T-cell (primary cell): ENCODE measurements around the gene CST11. TPM values are rescaled to one million over a fixed set of nuclear protein-coding genes. Genes with fewer than 3 reads are reported as not detected.

Experiments
- ATAC-seq, 4 experiments: fragments of 200-7000 bp in 3 of 4; fragments of 150-1000 bp in 1 of 4; cut with Tn5 transposase; replicated peaks in 1 of 4; 1 replicate in 3 of 4; 2 replicates in 1 of 4; pipeline ENCODE4 v1.10.0; 2021; ENCODE audit warnings: moderate library complexity in 3 of 4, mild to moderate bottlenecking in 2 of 4, moderate number of reproducible peaks in 1 of 4
- CTCF ChIA-PET, 2 donors: fragments of 300-600 bp; sonication (Branson Sonifier 250); formaldehyde crosslinking; loops; one replicate each; lab custom pipeline; 2022; ENCODE audit warnings: antibody characterized with exemption in 2 of 2; lab: Charles Lee
- POLR2A ChIA-PET, 2 donors: fragments of 300-600 bp; sonication (Branson Sonifier 250); formaldehyde crosslinking; loops; one replicate each; lab custom pipeline; 2022; ENCODE audit warnings: antibody characterized with exemption in 2 of 2; lab: Charles Lee
- DNase-seq, 35 experiments: peaks; one replicate each; pipeline versions ENCODE4 v3.0.0 to v3.0.0-alpha.2; 2013 to 2023
- H3K27ac ChIP-seq: one replicate; pipeline ENCODE4 v1.5.1; 2013; ENCODE audit warnings: low read length
- H3K27me3 ChIP-seq, 2 experiments: replicated peaks in 1 of 2; 1 replicate in 1 of 2; 2 replicates in 1 of 2; pipeline versions ENCODE4 v1.6.1 to v1.7.0; 2013; ENCODE audit warnings: low read length in 1 of 2, mixed read lengths in 1 of 2; ENCODE audit not compliant: control insufficient read depth in 2 of 2, insufficient read depth in 2 of 2; ENCODE audit errors: extremely low read depth in 1 of 2
- H3K36me3 ChIP-seq, 2 donors: 1 replicate in 1 of 2; 2 replicates in 1 of 2; pipeline versions ENCODE4 v1.6.1 to v1.7.0; 2013; ENCODE audit warnings: low read length in 1 of 2; ENCODE audit not compliant: control insufficient read depth in 2 of 2, insufficient read depth in 1 of 2; ENCODE audit errors: extremely low read depth in 1 of 2
- H3K4me1 ChIP-seq, 2 experiments: 1 replicate in 1 of 2; 2 replicates in 1 of 2; pipeline versions ENCODE4 v1.6.1 to v1.7.0; 2013; ENCODE audit warnings: low read length in 2 of 2, mixed read lengths in 1 of 2; ENCODE audit not compliant: insufficient read depth in 2 of 2, control insufficient read depth in 1 of 2; ENCODE audit errors: extremely low read depth in 1 of 2
- H3K4me3 ChIP-seq, 2 donors: 1 replicate in 1 of 2; 2 replicates in 1 of 2; pipeline versions ENCODE4 v1.5.1 to v1.7.0; 2013; ENCODE audit warnings: mild to moderate bottlenecking in 2 of 2, low read length in 1 of 2, moderate library complexity in 1 of 2; ENCODE audit not compliant: control insufficient read depth in 1 of 2; ENCODE audit errors: extremely low read depth in 1 of 2
- H3K9me3 ChIP-seq: 2 replicates; pipeline ENCODE4 v1.7.0; 2013
- H3K27ac Mint-ChIP-seq, 2 donors: one replicate each; pipeline ENCODE4 v1.8.0; 2020 to 2021; ENCODE audit warnings: mild to moderate bottlenecking in 2 of 2, mixed read lengths in 2 of 2
- H3K27me3 Mint-ChIP-seq, 2 donors: one replicate each; pipeline ENCODE4 v1.8.0; 2021 to 2022; ENCODE audit warnings: mixed read lengths in 2 of 2
- H3K36me3 Mint-ChIP-seq: one replicate; pipeline ENCODE4 v1.8.0; 2021; ENCODE audit warnings: mixed read lengths
- H3K4me1 Mint-ChIP-seq, 3 donors: one replicate each; pipeline ENCODE4 v1.8.0; 2020 to 2022; ENCODE audit warnings: mixed read lengths in 3 of 3, mild to moderate bottlenecking in 1 of 3
- H3K4me3 Mint-ChIP-seq, 3 donors: one replicate each; pipeline ENCODE4 v1.8.0; 2020 to 2022; ENCODE audit warnings: mild to moderate bottlenecking in 3 of 3, mixed read lengths in 3 of 3, moderate library complexity in 3 of 3
- H3K9me3 Mint-ChIP-seq, 3 donors: one replicate each; pipeline ENCODE4 v1.8.0; 2020 to 2022; ENCODE audit warnings: mixed read lengths in 3 of 3
- WGBS: methylation state at CpG from one replicate; pipeline ENCODE4 v1.1.5; 2013; ENCODE audit warnings: missing lambda C conversion rate; ENCODE audit not compliant: insufficient coverage; 5-methylcytosine and 5-hydroxymethylcytosine counted together
- total RNA-seq, 35 experiments: library from RNA in 6 of 35; stranded (reverse) in 6 of 35; fragments of 120-200 nt in 1 of 35; gene quantifications; one replicate each; pipeline versions ENCODE4 v1.2.1 to v1.2.4 and lab custom pipeline; 2013 to 2026

Gene CST11
- total RNA-seq, 5 donors from 2014 or later (not counting 1 experiment from before 2014, with no cell fraction given) = not detected

GRCh38 chr20:23444859-23445258 lies 7.8 kb downstream of the CST11 start:
- POLR2A ChIA-PET = no interaction called here
- Mint-ChIP-seq H3K27ac (no peak overlapping the region), H3K36me3 (no peaks in the 10 kb centered on the region)

DNA sequence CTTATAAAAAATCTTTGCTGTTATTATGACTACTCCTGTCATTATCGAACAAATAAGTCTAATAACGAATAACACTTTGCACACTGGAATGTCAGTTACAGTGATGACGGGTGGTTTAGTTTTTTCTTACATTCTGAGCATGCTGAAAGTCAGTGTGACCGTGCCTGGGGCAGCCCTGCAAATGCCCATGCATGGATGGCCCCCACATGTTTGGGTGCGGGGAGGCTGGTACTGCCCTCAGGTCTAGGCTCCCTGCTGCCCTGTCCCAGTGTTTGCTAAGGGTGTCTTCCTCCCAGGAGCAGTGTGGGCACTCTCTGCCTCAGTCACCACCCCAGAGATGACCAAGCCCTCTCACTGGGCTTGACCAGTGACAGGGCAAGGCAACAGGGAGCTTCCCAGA lies 10.2 kb downstream of the CST11 start:
- WGBS = 87% methylated on average over 3 of the region's 5 CpGs
- no peak overlapping the region for H3K4me3 Mint-ChIP-seq
- H3K27me3 Mint-ChIP-seq = no peaks in the 10 kb centered on the region
- Histone ChIP-seq H3K4me3 (no peak overlapping the region), H3K9me3 (no peaks in the 10 kb centered on the region), H3K4me1 (no peaks in the 10 kb centered on the region), H3K36me3 (no peaks in the 10 kb centered on the region), H3K27ac (no peak overlapping the region), H3K27me3 (peaks cover 0 to 6% of the 10 kb centered on the region in 2 experiments)
- no peaks in the 10 kb centered on the region for H3K36me3 Mint-ChIP-seq
- ATAC-seq (no peak), DNase-seq (no peak)
- CTCF ChIA-PET = interaction anchor here (0.6 to 1.3 kb wide), 5 partner anchors 16 to 164 kb away, joined by 3 to 8 read pairs (median 5); no protein-coding TSS in a partner anchor
- POLR2A ChIA-PET = no interaction called here
- no peaks in the 10 kb centered on the region for H3K4me1 Mint-ChIP-seq
- H3K9me3 Mint-ChIP-seq = no peaks in the 10 kb centered on the region
- no peak overlapping the region for H3K27ac Mint-ChIP-seq

More at GRCh38 chr20:23444859-23445258, 7.8 kb downstream of the CST11 start:
- ATAC-seq (no peak), DNase-seq (no peak)
- no peak overlapping the region for H3K27ac ChIP-seq
- Mint-ChIP-seq H3K4me3 (no peak overlapping the region), H3K4me1 (peaks cover 0 to 5% (median 0%) of the 10 kb centered on the region in 3 donors), H3K27me3 (no peaks in the 10 kb centered on the region), H3K9me3 (no peaks in the 10 kb centered on the region)
- H3K9me3 ChIP-seq = no peaks in the 10 kb centered on the region
- peaks cover 0 to 7% of the 10 kb centered on the region in 2 experiments for H3K4me1 ChIP-seq
- no peaks in the 10 kb centered on the region for H3K36me3 ChIP-seq
- peaks cover 0 to 6% of the 10 kb centered on the region in 2 experiments for H3K27me3 ChIP-seq
- CTCF ChIA-PET = interaction anchor here in 1 of 2 donors (0.6 to 0.7 kb wide), 3 partner anchors 21 to 40 kb away, joined by 3 read pairs; no protein-coding TSS in a partner anchor
- 83% methylated on average over 4 of the region's 4 CpGs for WGBS
- H3K4me3 ChIP-seq = no peak overlapping the region

- Mint-ChIP-seq H3K27ac (no peak overlapping the region), H3K4me1 (no peaks in the 10 kb centered on the region), H3K4me3 (no peak overlapping the region), H3K36me3 (no peaks in the 10 kb centered on the region), H3K9me3 (no peaks in the 10 kb centered on the region), H3K27me3 (no peaks in the 10 kb centered on the region)
- DNase-seq = peak in 31 of 35 experiments; percentile 10 to 79 (median 48)
- Histone ChIP-seq H3K27ac (no peak overlapping the region), H3K9me3 (no peaks in the 10 kb centered on the region), H3K27me3 (peaks cover 0 to 6% of the 10 kb centered on the region in 2 experiments), H3K36me3 (no peaks in the 10 kb centered on the region), H3K4me3 (no peak overlapping the region), H3K4me1 (no peaks in the 10 kb centered on the region)
- peak in 3 of 4 experiments; percentile 60 to 69 (median 62) for ATAC-seq
- ChIA-PET POLR2A (no interaction called here), CTCF (interaction anchor here (0.8 to 1.3 kb wide), 5 partner anchors 17 to 165 kb away, joined by 3 to 8 read pairs (median 3); no protein-coding TSS in a partner anchor)
- 26% methylated on average over 6 of the region's 8 CpGs for WGBS
Measured at GRCh38 chr20:23441850-23442313, 10.8 kb downstream of the CST11 start.

DNA sequence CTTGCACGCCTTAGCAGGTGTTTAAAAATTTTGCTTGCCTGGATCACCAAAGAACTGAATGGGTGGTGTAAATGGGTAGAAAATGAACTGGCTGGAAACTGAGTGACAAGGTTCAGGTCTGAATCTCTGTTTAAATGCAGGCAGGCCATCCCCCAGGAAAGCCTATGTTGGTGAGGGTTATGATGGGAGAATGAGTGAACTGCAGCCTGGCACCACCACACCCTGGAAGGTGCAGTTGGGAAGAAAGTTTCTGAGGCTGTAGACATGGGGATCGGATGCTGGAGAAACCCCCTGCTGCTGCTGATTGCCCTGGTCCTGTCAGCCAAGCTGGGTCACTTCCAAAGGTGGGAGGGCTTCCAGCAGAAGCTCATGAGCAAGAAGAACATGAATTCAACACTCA lies 12.7 kb downstream of the CST11 start:
- H3K9me3 Mint-ChIP-seq = no peaks in the 10 kb centered on the region
- no peaks in the 10 kb centered on the region for H3K36me3 Mint-ChIP-seq
- H3K4me1 Mint-ChIP-seq = no peaks in the 10 kb centered on the region
- H3K4me3 Mint-ChIP-seq = no peak overlapping the region
- 100% methylated on average over 1 of the region's 2 CpGs for WGBS
- no peaks in the 10 kb centered on the region for H3K9me3 ChIP-seq
- peaks cover 0 to 6% of the 10 kb centered on the region in 2 experiments for H3K27me3 ChIP-seq
- no peaks in the 10 kb centered on the region for H3K4me1 ChIP-seq
- H3K27ac ChIP-seq = no peak overlapping the region
- no peak overlapping the region for H3K27ac Mint-ChIP-seq
- no peak overlapping the region for H3K4me3 ChIP-seq
- ATAC-seq (no peak), DNase-seq (no peak)
- H3K27me3 Mint-ChIP-seq = no peaks in the 10 kb centered on the region
- CTCF ChIA-PET = no interaction called here
- H3K36me3 ChIP-seq = no peaks in the 10 kb centered on the region
- POLR2A ChIA-PET = no interaction called here

GRCh38 chr20:23438661-23439060 lies 14.0 kb downstream of the CST11 start:
- CTCF ChIA-PET = no interaction called here
- Mint-ChIP-seq H3K4me3 (no peak overlapping the region), H3K27ac (no peak overlapping the region), H3K9me3 (no peaks in the 10 kb centered on the region), H3K4me1 (no peaks in the 10 kb centered on the region), H3K36me3 (no peaks in the 10 kb centered on the region), H3K27me3 (no peaks in the 10 kb centered on the region)
- no peak overlapping the region for H3K4me3 ChIP-seq
- peaks cover 0 to 6% of the 10 kb centered on the region in 2 experiments for H3K27me3 ChIP-seq
- DNase-seq = no peak
- POLR2A ChIA-PET = no interaction called here
- ATAC-seq = no peak
- no peaks in the 10 kb centered on the region for H3K9me3 ChIP-seq
- no peak overlapping the region for H3K27ac ChIP-seq
- WGBS = 94% methylated on average over 3 of the region's 5 CpGs
- no peaks in the 10 kb centered on the region for H3K36me3 ChIP-seq
- H3K4me1 ChIP-seq = no peaks in the 10 kb centered on the region

- H3K36me3 Mint-ChIP-seq = no peaks in the 10 kb centered on the region
- H3K4me3 Mint-ChIP-seq = no peak overlapping the region
- DNase-seq (no peak), ATAC-seq (no peak)
- H3K27me3 Mint-ChIP-seq = no peaks in the 10 kb centered on the region
- H3K4me3 ChIP-seq = no peak overlapping the region
- no peaks in the 10 kb centered on the region for H3K9me3 ChIP-seq
- no peaks in the 10 kb centered on the region for H3K4me1 Mint-ChIP-seq
- ChIA-PET CTCF (interaction anchor here in 1 of 2 donors (1.2 kb wide), 1 partner anchor 10 kb away, joined by 7 read pairs; no protein-coding TSS in a partner anchor), POLR2A (no interaction called here)
- H3K27ac Mint-ChIP-seq = no peak overlapping the region
- no peak overlapping the region for H3K27ac ChIP-seq
- H3K9me3 Mint-ChIP-seq = no peaks in the 10 kb centered on the region
- no peaks in the 10 kb centered on the region for H3K4me1 ChIP-seq
- WGBS = 76% methylated on average over 4 of the region's 9 CpGs
- H3K27me3 ChIP-seq = peaks cover 0 to 6% of the 10 kb centered on the region in 2 experiments
- H3K36me3 ChIP-seq = no peaks in the 10 kb centered on the region
Measured at GRCh38 chr20:23437126-23437899, 15.4 kb downstream of the CST11 start.
